Kidney (tissue), 14 donors: Measurements from ENCODE around the gene TNRC6C. TPM values are rescaled to one million over a fixed set of nuclear protein-coding genes. Genes with fewer than 3 reads are reported as not detected.

ENCODE experiments used
- DNase-seq, 5 donors: peaks; one replicate each; pipeline ENCODE4 v3.0.0-alpha.2; 2013 to 2020
- FAIRE-seq: peaks from 2 replicates; lab custom pipeline; 2012; peaks lifted over from hg19 to GRCh38; lab: Jason Lieb, UNC
- H3K27ac ChIP-seq, 2 donors: one replicate each; pipeline ENCODE4 v1.7.0; 2013; ENCODE audit warnings: low read depth in 2 of 2, low read length in 2 of 2, inconsistent platforms in 1 of 2
- H3K27me3 ChIP-seq: one replicate; pipeline ENCODE4 v1.7.1; 2013; ENCODE audit warnings: low read length, inconsistent platforms; ENCODE audit not compliant: control insufficient read depth, insufficient read depth
- H3K36me3 ChIP-seq, 3 donors: one replicate each; pipeline versions ENCODE4 v1.7.0 to v1.7.1; 2013; ENCODE audit warnings: low read length in 3 of 3, control low read depth in 1 of 3, inconsistent platforms in 1 of 3; ENCODE audit not compliant: insufficient read depth in 3 of 3, control insufficient read depth in 2 of 3
- H3K4me1 ChIP-seq, 3 donors: one replicate each; pipeline versions ENCODE4 v1.7.0 to v1.7.1; 2013; ENCODE audit warnings: low read length in 3 of 3, inconsistent platforms in 1 of 3, low read depth in 1 of 3; ENCODE audit not compliant: control insufficient read depth in 2 of 3, insufficient read depth in 2 of 3
- H3K4me3 ChIP-seq, 3 donors: one replicate each; pipeline versions ENCODE4 v1.7.0 to v1.8.1; 2013; ENCODE audit warnings: low read length in 3 of 3, control low read depth in 1 of 3, inconsistent platforms in 1 of 3
- H3K9ac ChIP-seq, 3 donors: one replicate each; pipeline versions ENCODE4 v1.7.0 to v1.7.1; 2013; ENCODE audit warnings: low read length in 3 of 3, control low read depth in 1 of 3, inconsistent platforms in 1 of 3
- H3K9me3 ChIP-seq, 3 donors: one replicate each; pipeline versions ENCODE4 v1.7.0 to v1.7.1; 2013; ENCODE audit warnings: low read length in 3 of 3, control low read depth in 1 of 3, inconsistent platforms in 1 of 3; ENCODE audit not compliant: control insufficient read depth in 2 of 3, insufficient read depth in 1 of 3
- intact Hi-C: fragments of 100-400 bp; cut with DNase I; formaldehyde crosslinking; loops from one replicate; pipeline ENCODE4 v1.11.1; 2022
- polyA plus RNA-seq: library from polyadenylated mRNA; stranded (reverse); fragments of 350-450 nt; fragmentation: Illumina TruSeq; extraction: RNeasy Lipid Tissue Mini Kit (QIAGEN cat#74804); gene quantifications from one replicate; pipeline ENCODE4 v1.2.3, GENCODE V29; 2014; ENCODE audit warnings: low read depth, low replicate concordance; ENCODE audit not compliant: insufficient read depth
- total RNA-seq: library from RNA; stranded (reverse); fragmentation: NEBNext Ultra II Directional; extraction: Animal tissue kit (Norgen Biotek cat#: 25700); gene quantifications from one replicate; pipeline ENCODE4 v1.2.1, GENCODE V29; 2021
- TF ChIP-seq, protein P1 (sequence below): IDR thresholded peaks from 3 replicates; pipeline ENCODE4 v1.5.1; 2012; ENCODE audit warnings: mild to moderate bottlenecking, moderate library complexity, borderline replicate concordance; ENCODE audit not compliant: insufficient read depth; ENCODE audit errors: extremely low read depth
- donor health status: control.
- donor health status: control.
- donor health status: control.
- donor health status: control.
- donor health status: control.
- donor health status: DM: yes; HTN: yes; CAD: no.
- donor health status: Normal renal cell carcinoma (clear cell type).

Gene TNRC6C
- total and polyA plus RNA-seq, 2 donors from 2014 or later, result 1.9 to 29.4 TPM

DNA sequence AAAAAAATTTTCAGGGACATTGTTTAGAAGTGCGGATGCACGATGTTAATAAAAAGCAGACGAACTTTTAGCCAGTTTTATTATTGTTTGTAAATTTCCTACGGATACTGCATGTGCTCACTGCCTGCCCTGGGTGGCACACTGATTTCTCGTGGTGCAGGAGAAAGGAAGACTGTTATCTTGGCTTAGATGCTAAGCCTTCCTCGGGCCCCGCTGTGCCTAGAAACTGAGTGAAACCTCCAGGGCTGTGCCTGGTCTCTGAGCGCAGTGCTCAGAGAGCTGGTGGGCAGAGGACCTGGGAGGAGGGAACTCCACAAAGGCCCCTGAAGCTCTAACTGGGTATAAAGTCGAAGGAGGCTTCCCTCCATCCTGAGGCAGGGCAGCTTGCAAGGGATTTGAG lies 35.4 kb upstream of the TNRC6C start:
- intact Hi-C loops, result no loop called here
- FAIRE-seq (no peak), DNase-seq (no peak)
- TF ChIP-seq, protein P1, sequence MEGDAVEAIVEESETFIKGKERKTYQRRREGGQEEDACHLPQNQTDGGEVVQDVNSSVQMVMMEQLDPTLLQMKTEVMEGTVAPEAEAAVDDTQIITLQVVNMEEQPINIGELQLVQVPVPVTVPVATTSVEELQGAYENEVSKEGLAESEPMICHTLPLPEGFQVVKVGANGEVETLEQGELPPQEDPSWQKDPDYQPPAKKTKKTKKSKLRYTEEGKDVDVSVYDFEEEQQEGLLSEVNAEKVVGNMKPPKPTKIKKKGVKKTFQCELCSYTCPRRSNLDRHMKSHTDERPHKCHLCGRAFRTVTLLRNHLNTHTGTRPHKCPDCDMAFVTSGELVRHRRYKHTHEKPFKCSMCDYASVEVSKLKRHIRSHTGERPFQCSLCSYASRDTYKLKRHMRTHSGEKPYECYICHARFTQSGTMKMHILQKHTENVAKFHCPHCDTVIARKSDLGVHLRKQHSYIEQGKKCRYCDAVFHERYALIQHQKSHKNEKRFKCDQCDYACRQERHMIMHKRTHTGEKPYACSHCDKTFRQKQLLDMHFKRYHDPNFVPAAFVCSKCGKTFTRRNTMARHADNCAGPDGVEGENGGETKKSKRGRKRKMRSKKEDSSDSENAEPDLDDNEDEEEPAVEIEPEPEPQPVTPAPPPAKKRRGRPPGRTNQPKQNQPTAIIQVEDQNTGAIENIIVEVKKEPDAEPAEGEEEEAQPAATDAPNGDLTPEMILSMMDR, result no peak
- Histone ChIP-seq H3K9ac (no peak overlapping the region), H3K9me3 (no peaks in the 10 kb centered on the region), H3K4me3 (no peak overlapping the region), H3K4me1 (no peaks in the 10 kb centered on the region), H3K27ac (no peak overlapping the region), H3K27me3 (no peaks in the 10 kb centered on the region), H3K36me3 (no peaks in the 10 kb centered on the region)

DNA sequence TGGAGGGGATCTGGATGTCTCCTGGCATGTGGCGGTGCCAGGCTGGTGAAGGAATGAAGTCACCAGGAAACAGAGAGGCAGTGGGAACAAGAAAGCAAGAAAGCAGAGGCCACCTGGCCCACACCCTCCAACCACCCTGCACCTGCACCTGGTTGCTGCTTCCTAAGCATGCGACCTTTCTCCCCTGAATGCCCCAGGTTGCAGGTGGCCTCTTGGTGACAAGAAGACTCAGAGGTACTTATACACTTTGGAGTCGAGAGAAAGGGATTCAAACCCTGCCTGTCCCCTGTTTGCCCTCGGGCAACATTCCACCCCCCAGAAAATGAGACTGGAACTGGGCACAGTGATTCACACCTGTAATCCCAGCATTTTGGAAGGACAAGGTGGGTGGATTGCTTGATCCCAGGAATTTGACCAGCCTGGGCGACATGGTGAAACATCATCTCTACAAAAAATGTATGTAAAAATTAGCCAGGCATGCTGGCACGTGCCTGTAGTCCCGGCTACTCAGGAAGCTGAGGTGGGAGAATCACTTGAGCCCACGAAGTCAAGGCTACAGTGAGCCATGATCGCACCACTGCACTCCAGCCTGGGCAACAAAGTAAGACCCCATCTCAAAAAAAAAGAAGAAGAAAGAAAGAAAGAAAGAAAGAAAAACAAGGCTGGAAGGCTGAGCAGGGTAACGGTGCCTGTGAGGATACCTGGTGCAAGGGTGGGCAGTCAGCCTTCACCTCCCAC lies 34.6 kb upstream of the TNRC6C start:
- TF ChIP-seq, protein P1, result no peak
- Histone ChIP-seq H3K4me3 (no peak overlapping the region), H3K27ac (no peak overlapping the region), H3K36me3 (no peaks in the 10 kb centered on the region), H3K9ac (no peak overlapping the region), H3K27me3 (no peaks in the 10 kb centered on the region), H3K4me1 (no peaks in the 10 kb centered on the region), H3K9me3 (no peaks in the 10 kb centered on the region)
- intact Hi-C loops, result no loop called here
- DNase-seq, result no peak
- no peak for FAIRE-seq

DNA sequence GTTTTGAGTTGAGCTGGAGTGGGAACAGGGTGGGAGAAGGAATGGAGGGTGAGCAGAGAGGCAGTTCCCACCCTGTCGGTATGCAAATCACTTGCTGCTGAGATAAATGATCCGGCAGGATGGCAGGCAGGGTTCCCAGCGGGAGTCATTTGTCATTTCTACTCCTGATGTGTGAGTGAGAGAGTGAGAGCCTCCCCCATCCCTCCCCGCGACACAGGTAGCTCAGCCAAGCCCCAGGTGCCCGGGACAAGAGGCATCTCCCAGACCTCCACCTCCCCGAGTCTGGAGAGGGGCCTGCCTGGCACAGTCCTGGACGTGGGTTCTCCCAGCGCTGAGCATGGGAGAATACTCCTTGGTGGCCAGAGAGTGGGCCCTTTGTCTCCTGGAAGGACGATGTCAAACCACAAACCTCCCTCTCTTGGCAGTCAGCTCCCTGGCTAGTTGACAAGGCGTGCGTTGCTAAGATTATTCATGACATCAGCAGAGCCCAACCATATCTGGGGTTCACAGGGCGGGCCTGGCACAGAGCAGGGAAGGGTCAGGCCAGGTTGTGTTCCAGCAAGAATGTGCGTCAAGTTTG lies 33.7 kb upstream of the TNRC6C start:
- FAIRE-seq (no peak), DNase-seq (peak in 2 of 5 donors; percentile 36 to 38)
- H3K9ac ChIP-seq, result no peak overlapping the region
- TF ChIP-seq, protein P1, result no peak
- H3K9me3 ChIP-seq, result no peaks in the 10 kb centered on the region
- H3K27ac ChIP-seq, result no peak overlapping the region
- no peaks in the 10 kb centered on the region for H3K36me3 ChIP-seq
- H3K4me1 ChIP-seq, result no peaks in the 10 kb centered on the region
- H3K27me3 ChIP-seq, result no peaks in the 10 kb centered on the region
- H3K4me3 ChIP-seq, result no peak overlapping the region
- intact Hi-C loops, result no loop called here
